Activated B cell treated with CpG ODN at 0.5 μM for 24 hours (primary cell): ENCODE results near the gene NCCRP1. TPM values are rescaled to one million over a fixed set of nuclear protein-coding genes. Genes with fewer than 3 reads are reported as not detected.

ENCODE experiments used
- ATAC-seq: fragments of 200-7000 bp; cut with Tn5 transposase; one replicate; pipeline ENCODE4 v1.10.0; 2021; ENCODE audit warnings: low read depth, mild to moderate bottlenecking, moderate library complexity
- CTCF ChIA-PET: fragments of 350-600 bp; sonication (Branson Sonifier 250); formaldehyde crosslinking; loops from one replicate; lab custom pipeline; 2021; ENCODE audit warnings: antibody characterized with exemption; lab: Charles Lee
- POLR2A ChIA-PET: fragments of 350-600 bp; sonication (Branson Sonifier 250); formaldehyde crosslinking; loops from one replicate; lab custom pipeline; 2021; ENCODE audit warnings: antibody characterized with exemption; lab: Charles Lee
- DNase-seq: peaks from one replicate; pipeline ENCODE4 v3.0.0; 2022
- H3K27ac Mint-ChIP-seq: one replicate; pipeline ENCODE4 v1.8.0; 2020; ENCODE audit warnings: mixed read lengths
- H3K27me3 Mint-ChIP-seq: one replicate; pipeline ENCODE4 v1.8.0; 2021; ENCODE audit warnings: mixed read lengths
- H3K36me3 Mint-ChIP-seq: one replicate; pipeline ENCODE4 v1.8.0; 2021; ENCODE audit warnings: low read depth, mixed read lengths
- H3K4me1 Mint-ChIP-seq: one replicate; pipeline ENCODE4 v1.8.0; 2021; ENCODE audit warnings: mixed read lengths
- H3K4me3 Mint-ChIP-seq: one replicate; pipeline ENCODE4 v1.8.0; 2020; ENCODE audit warnings: mild to moderate bottlenecking, mixed read lengths
- H3K9me3 Mint-ChIP-seq: one replicate; pipeline ENCODE4 v1.8.0; 2020; ENCODE audit warnings: mixed read lengths
- CTCF ChIP-seq: fragments of 200-600 bp; IDR thresholded peaks from one replicate; pipeline ENCODE4 v1.8.0; 2022; ENCODE audit warnings: antibody characterized with exemption, mild to moderate bottlenecking
- intact Hi-C: fragments of 100-400 bp; cut with micrococcal nuclease; formaldehyde crosslinking; loops from one replicate; pipeline ENCODE4 v1.15.1; 2024
- total RNA-seq: library from RNA; stranded (reverse); gene quantifications from 2 replicates; pipeline ENCODE4 v1.2.3, GENCODE V29; 2022

Gene NCCRP1
- total RNA-seq, 1 donor from 2014 or later: not detected

GRCh38 chr19:39192846-39193245, 3.9 kb upstream of the NCCRP1 start:
- ATAC-seq (no peak), DNase-seq (no peak)
- ChIA-PET POLR2A (no interaction called here), CTCF (no interaction called here)
- Mint-ChIP-seq H3K27me3 (peaks cover 30% of the 10 kb centered on the region), H3K36me3 (no peaks in the 10 kb centered on the region), H3K4me3 (no peak overlapping the region), H3K27ac (no peak overlapping the region), H3K4me1 (peaks cover 7% of the 10 kb centered on the region), H3K9me3 (no peaks in the 10 kb centered on the region)
- TF ChIP-seq CTCF: no peak
- intact Hi-C loops: no loop called here

GRCh38 chr19:39193803-39194202, 3.0 kb upstream of the NCCRP1 start:
- Mint-ChIP-seq H3K4me1 (peaks cover 9% of the 10 kb centered on the region), H3K27me3 (peaks cover 38% of the 10 kb centered on the region), H3K4me3 (no peak overlapping the region), H3K9me3 (no peaks in the 10 kb centered on the region), H3K36me3 (no peaks in the 10 kb centered on the region), H3K27ac (no peak overlapping the region)
- ChIA-PET CTCF (no interaction called here), POLR2A (no interaction called here)
- TF ChIP-seq CTCF: no peak
- no peak for ATAC-seq
- intact Hi-C loops: no loop called here
- no peak for DNase-seq

GRCh38 chr19:39194832-39195542, 1.8 kb upstream of the NCCRP1 start:
- H3K27me3 Mint-ChIP-seq: peaks cover 40% of the 10 kb centered on the region
- ATAC-seq: no peak
- peaks cover 9% of the 10 kb centered on the region for H3K4me1 Mint-ChIP-seq
- POLR2A ChIA-PET: no interaction called here
- no peak overlapping the region for H3K27ac Mint-ChIP-seq
- no peaks in the 10 kb centered on the region for H3K36me3 Mint-ChIP-seq
- no peak overlapping the region for H3K4me3 Mint-ChIP-seq
- H3K9me3 Mint-ChIP-seq: no peaks in the 10 kb centered on the region
- intact Hi-C loops: no loop called here
- no peak for DNase-seq
- no peak for TF ChIP-seq CTCF
- CTCF ChIA-PET: no interaction called here

- Mint-ChIP-seq H3K36me3 (no peaks in the 10 kb centered on the region), H3K9me3 (no peaks in the 10 kb centered on the region), H3K27ac (no peak overlapping the region), H3K27me3 (peaks cover 48% of the 10 kb centered on the region), H3K4me1 (peaks cover 9% of the 10 kb centered on the region), H3K4me3 (no peak overlapping the region)
- intact Hi-C loops: no loop called here
- DNase-seq: no peak
- no peak for TF ChIP-seq CTCF
- ChIA-PET POLR2A (no interaction called here), CTCF (no interaction called here)
- ATAC-seq: no peak
These were observed 1.0 kb upstream of the NCCRP1 start for GRCh38 chr19:39195755-39196154.

- CTCF ChIA-PET: no interaction called here
- Mint-ChIP-seq H3K27me3 (peaks cover 54% of the 10 kb centered on the region), H3K9me3 (no peaks in the 10 kb centered on the region), H3K27ac (no peak overlapping the region), H3K4me3 (no peak overlapping the region), H3K36me3 (no peaks in the 10 kb centered on the region), H3K4me1 (peaks cover 9% of the 10 kb centered on the region)
- POLR2A ChIA-PET: no interaction called here
- intact Hi-C loops: no loop called here
- no peak for ATAC-seq
- no peak for DNase-seq
- no peak for TF ChIP-seq CTCF
These were observed 444 bp upstream of the NCCRP1 start for GRCh38 chr19:39196320-39196719.
